Heart left ventricle (tissue), 13 donors: ENCODE data around the gene TMF1.

ENCODE experiments used
- CTCF ChIP-seq, 12 donors: fragments of 200-600 bp; sonication (generic) in 4 of 12; IDR thresholded peaks; one replicate each; pipeline versions ENCODE4 v1.5.0 to v1.8.0; 2018 to 2022; ENCODE audit warnings: antibody characterized with exemption in 12 of 12, mild to moderate bottlenecking in 5 of 12
- POLR2A ChIP-seq, 2 donors: fragments of 450-650 bp; IDR thresholded peaks; one replicate each; pipeline ENCODE4 v1.6.1; 2017; ENCODE audit warnings: antibody characterized with exemption in 2 of 2, mild to moderate bottlenecking in 2 of 2, moderate library complexity in 2 of 2
- donor health status: ischemic (EF 13 %, LVEDD 7.1; RV severe dilation, severe dysfunction).
- donor health status: DM: no; HTN: yes; CAD: no.
- donor health status: DM: no; HTN: no; CAD: no.
- donor health status: ischemic (EF 25% LVEDD 6.9; RV normal size, moderate dysfunction).
- donor health status: ischemic (EF 25% LVEDD 5.7; RV mildly dilated, moderate dysfunction).
- donor health status: ischemic (EF 35%, LVEDD 5.7; RV mildly dilated, moderate dysfunction).
- donor health status: nonischemic (EF 11% LVEDD 7.7; RV severe dilation, severe dysfunction).
- donor health status: DM: yes; HTN: yes; CAD: no.
- donor health status: PGD.
- donor health status: ischemic (EF 29% LVEDD 5.4; RV normal size, mild dysfunction).
- donor health status: nonischemic (EF 23%, LVEDD 6.1; RV moderate dilation, normal function).

- TF ChIP-seq CTCF (IDR thresholded peaks at IDR 0.05), result no peak
- TF ChIP-seq POLR2A (IDR thresholded peaks at IDR 0.05), result no peak
Observed at GRCh38 chr3:68984011-68984530, 68.1 kb downstream of the TMF1 start.
